Measurements from ENCODE around the gene ATXN1.

Gene ATXN1

DNA sequence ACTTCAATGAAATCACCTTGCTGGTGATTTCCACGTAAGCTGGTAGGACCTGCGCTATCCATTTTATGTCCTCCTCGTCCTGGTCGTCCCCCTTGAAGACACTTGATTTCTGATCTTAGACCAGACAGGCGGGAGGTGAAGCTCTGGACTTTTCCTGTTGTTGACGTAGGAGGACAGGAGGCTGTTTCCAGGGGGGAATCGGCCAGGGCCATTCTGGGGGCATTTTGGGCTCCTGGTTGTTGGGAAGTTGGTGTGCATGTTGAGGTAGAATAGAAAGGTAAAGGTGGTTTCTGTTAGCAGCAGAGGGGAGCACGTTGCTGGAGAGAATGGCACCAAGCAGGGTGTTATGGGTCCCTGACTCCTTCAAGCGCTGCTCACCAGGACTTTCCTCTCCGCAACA is 466.9 kb downstream of the ATXN1 start:
- Mint-ChIP-seq H3K36me3 (no peaks in the 10 kb centered on the region), H3K4me3 (no peak overlapping the region), H3K27ac (no peak overlapping the region), H3K4me1 (no peaks in the 10 kb centered on the region), H3K9me3 (no peaks in the 10 kb centered on the region), H3K27me3 (no peaks in the 10 kb centered on the region)
- no peak for ATAC-seq

DNA sequence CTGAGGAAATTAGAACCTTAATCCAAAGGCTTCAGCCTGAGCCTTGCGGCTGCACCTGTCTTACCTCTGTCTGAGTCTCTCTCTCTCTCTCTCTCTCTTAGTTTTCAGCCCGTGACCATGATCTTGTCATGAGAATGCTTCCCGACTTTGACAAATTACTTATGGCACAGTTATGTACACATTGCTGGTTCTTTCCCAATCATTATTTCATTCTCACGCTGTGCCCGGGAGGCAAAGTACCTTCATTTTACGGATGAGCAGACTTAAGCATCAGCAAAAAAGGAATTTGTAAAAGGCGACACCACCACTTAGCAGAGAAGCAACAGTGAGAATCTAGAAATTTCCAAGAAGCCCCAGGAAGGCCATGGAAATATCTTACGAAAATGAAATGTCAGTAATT is 468.3 kb downstream of the ATXN1 start:
- Mint-ChIP-seq H3K27me3 (no peaks in the 10 kb centered on the region), H3K4me3 (no peak overlapping the region), H3K9me3 (no peaks in the 10 kb centered on the region), H3K27ac (no peak overlapping the region), H3K36me3 (no peaks in the 10 kb centered on the region), H3K4me1 (no peaks in the 10 kb centered on the region)
- no peak for ATAC-seq

DNA sequence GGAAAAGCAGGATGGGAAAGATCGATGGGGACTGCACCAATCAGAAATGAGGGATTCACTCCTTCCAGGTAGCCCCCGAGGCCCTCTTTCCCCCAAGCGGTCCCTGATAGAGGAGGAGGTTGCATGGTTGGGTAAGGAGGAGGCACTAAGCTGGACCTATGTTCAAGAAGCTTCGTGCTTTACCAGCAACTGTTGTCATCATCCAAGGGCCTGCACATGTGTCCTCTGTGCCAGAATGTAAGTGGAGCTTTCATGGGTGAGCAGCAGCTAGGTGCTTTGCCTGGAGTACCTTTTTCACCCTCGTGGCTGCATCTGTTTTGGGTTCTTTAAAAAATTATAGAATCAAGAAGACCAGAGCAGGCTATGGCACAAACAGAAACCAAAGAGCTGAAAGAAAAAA is 468.8 kb downstream of the ATXN1 start:
- no peaks in the 10 kb centered on the region for H3K9me3 Mint-ChIP-seq
- no peak overlapping the region for H3K27ac Mint-ChIP-seq
- no peak for ATAC-seq
- no peaks in the 10 kb centered on the region for H3K4me1 Mint-ChIP-seq
- no peaks in the 10 kb centered on the region for H3K27me3 Mint-ChIP-seq
- no peaks in the 10 kb centered on the region for H3K36me3 Mint-ChIP-seq
- no peak overlapping the region for H3K4me3 Mint-ChIP-seq

DNA sequence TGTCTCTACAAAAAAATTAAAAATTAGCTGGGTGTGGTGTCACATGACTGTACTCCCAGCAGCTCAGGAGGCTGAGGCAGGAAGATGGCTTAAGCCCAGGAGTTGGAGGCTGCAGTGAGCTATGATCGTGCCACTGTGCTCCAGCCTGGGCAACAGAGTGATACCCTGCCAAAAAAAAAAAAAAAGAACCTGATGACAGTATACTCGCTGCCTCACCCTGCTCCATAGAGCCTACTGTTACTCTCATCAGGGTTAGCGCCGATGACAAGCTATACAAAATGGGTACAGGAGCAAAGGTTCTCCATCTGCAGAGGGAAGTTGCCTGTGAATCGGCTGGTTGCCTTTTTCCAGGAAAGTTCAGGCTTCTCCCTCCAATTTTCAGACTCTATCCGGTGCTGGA is 469.5 kb downstream of the ATXN1 start:
- Mint-ChIP-seq H3K27me3 (no peaks in the 10 kb centered on the region), H3K9me3 (no peaks in the 10 kb centered on the region), H3K36me3 (no peaks in the 10 kb centered on the region), H3K27ac (no peak overlapping the region), H3K4me3 (no peak overlapping the region), H3K4me1 (no peaks in the 10 kb centered on the region)
- no peak for ATAC-seq

DNA sequence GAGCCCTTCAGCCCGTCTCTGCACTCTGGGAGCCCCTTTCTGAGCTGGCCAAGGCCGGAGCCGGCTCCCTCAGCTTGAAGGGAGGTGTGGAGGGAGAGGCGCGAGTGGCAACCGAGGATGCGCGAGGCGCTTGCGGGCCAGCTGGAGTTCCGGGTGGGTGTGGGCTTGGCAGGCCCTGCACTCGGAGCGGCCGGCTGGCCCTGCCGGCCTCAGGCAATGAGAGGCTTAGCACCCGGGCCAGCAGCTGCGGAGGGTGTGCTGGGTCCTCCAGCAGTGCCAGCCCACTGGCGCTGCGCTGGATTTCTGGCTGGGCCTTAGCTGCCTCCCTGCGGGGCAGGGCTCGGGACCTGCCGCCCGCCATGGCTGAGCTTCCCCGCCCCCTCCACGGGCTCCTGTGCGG is 473.1 kb downstream of the ATXN1 start:
- Mint-ChIP-seq H3K4me3 (no peak overlapping the region), H3K9me3 (no peaks in the 10 kb centered on the region), H3K27ac (no peak overlapping the region), H3K36me3 (no peaks in the 10 kb centered on the region), H3K4me1 (no peaks in the 10 kb centered on the region), H3K27me3 (peaks cover 19% of the 10 kb centered on the region)
- ATAC-seq = no peak

DNA sequence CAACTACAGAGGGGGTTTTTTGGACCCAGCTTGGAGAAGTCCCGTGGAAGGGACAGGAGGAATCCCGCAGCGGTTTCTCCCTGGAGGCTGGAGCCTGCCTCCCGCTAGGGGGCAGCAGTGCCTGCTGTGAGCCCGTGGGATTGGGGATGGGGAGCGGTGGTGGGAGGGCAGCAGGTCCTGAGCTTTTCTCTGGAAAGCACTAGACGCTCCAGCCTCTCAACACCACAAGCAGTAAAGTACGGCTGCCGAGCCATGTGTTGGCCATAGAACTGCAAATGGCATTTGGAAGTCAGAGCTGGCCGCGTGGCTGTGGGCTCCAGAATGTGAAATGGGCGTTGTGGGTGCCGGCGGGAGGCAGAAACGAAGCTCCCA is 475.1 kb downstream of the ATXN1 start:
- H3K9me3 Mint-ChIP-seq = no peaks in the 10 kb centered on the region
- H3K36me3 Mint-ChIP-seq = no peaks in the 10 kb centered on the region
- no peak overlapping the region for H3K27ac Mint-ChIP-seq
- no peak overlapping the region for H3K4me3 Mint-ChIP-seq
- H3K27me3 Mint-ChIP-seq = peaks cover 27% of the 10 kb centered on the region
- no peak for ATAC-seq
- H3K4me1 Mint-ChIP-seq = no peaks in the 10 kb centered on the region

DNA sequence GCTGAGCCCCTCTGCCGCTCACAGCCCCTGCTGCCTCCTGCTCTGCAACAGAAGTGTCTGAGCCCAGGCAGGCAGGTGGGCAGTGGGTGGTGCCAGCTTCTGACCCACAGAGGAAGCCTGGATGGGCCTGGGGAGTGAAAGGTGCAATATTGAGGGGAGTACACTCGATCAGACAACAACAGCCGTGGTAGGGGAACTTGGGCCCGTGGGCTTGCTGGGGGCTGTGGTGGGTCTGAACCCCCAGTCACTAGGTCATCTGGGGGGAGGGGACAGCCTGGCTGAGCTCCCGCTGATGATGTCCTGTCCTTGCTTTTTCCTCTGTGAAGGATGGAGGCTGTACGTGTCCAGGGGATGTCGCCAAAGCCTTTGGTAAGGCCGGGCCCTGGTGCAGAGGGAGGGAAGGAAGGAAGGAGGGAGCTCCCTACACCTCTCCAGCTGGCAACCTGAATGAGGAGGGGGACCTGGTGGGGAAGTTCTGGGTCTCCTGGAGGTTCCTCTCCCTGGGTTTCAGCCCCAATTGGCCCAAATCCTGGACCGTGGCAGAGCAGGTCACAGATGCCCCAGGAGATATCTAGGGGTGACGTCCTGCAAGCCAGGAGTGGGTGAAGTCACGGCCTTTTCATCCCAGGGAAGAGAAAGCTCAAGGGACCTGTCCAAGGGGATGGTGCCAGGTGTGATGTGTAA is 475.7 kb downstream of the ATXN1 start:
- Mint-ChIP-seq H3K4me1 (no peaks in the 10 kb centered on the region), H3K4me3 (no peak overlapping the region), H3K27ac (no peak overlapping the region), H3K27me3 (peaks cover 27% of the 10 kb centered on the region), H3K9me3 (no peaks in the 10 kb centered on the region), H3K36me3 (no peaks in the 10 kb centered on the region)
- no peak for ATAC-seq

DNA sequence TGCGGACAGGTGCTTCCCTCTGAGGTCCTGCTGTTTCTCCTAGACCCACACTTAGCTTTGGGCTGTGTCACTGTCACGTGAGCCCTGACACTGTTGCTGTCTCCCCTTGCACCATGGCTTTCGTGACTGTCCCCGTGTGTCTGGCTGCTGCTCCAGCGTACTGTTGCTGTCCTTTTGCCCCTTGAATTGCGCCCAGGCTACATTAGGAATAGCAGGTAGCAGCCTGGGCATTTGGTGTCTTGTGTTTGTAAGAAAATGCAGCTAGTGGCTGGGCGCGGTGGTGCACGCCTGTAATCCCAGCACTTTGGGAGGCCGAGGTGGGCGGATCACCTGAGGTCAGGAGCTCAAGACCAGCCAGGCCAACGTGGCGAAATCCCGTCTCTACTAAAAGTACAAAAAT is 476.8 kb downstream of the ATXN1 start:
- Mint-ChIP-seq H3K4me1 (no peaks in the 10 kb centered on the region), H3K27me3 (peaks cover 33% of the 10 kb centered on the region), H3K4me3 (no peak overlapping the region), H3K36me3 (no peaks in the 10 kb centered on the region), H3K9me3 (no peaks in the 10 kb centered on the region), H3K27ac (no peak overlapping the region)
- no peak for ATAC-seq

DNA sequence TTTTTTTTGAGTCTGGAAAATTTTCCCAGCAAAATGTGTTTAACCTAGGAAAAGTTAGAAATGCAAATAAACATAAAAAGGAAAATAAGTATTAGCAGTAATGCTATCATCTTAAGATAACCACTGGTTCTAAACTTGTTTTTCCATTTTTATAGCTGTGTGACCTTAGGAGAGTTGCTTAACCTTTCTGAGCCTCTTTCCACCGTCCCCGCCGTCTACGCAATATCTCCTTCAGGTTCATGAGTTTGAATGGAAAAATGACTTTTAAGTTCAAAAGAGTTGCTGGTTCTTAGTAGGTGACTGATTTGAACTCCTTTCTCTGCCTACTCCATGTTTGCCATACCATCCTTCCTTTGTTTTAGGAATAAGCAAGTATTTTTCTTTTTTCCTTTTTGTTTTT is 478.9 kb downstream of the ATXN1 start:
- H3K9me3 Mint-ChIP-seq = no peaks in the 10 kb centered on the region
- peaks cover 7% of the 10 kb centered on the region for H3K4me1 Mint-ChIP-seq
- no peak overlapping the region for H3K4me3 Mint-ChIP-seq
- H3K27me3 Mint-ChIP-seq = peaks cover 50% of the 10 kb centered on the region
- H3K27ac Mint-ChIP-seq = no peak overlapping the region
- ATAC-seq = no peak
- H3K36me3 Mint-ChIP-seq = no peaks in the 10 kb centered on the region

DNA sequence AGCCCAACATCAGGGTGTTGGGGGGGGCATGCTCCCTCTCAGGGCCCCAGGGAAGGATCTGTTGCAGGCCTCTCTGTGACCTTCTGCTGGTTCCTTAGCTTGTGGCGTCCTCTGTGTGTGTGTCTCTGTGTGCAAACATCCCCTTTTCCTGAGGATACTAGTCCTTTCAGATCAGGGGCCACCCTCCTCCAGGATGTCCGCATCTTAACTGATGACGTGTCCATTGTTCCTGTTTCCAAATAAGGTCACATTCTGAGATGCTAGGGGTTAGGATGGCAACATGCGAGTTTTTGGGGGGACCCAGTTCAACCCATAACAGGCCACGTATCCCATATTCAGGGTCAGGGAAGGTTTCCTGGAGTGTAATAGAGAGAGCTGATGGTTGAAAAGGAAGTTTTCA is 482.0 kb downstream of the ATXN1 start:
- Mint-ChIP-seq H3K27ac (no peak overlapping the region), H3K36me3 (no peaks in the 10 kb centered on the region), H3K9me3 (no peaks in the 10 kb centered on the region), H3K4me3 (no peak overlapping the region), H3K27me3 (peaks cover 43% of the 10 kb centered on the region), H3K4me1 (peaks cover 12% of the 10 kb centered on the region)
- no peak for ATAC-seq

DNA sequence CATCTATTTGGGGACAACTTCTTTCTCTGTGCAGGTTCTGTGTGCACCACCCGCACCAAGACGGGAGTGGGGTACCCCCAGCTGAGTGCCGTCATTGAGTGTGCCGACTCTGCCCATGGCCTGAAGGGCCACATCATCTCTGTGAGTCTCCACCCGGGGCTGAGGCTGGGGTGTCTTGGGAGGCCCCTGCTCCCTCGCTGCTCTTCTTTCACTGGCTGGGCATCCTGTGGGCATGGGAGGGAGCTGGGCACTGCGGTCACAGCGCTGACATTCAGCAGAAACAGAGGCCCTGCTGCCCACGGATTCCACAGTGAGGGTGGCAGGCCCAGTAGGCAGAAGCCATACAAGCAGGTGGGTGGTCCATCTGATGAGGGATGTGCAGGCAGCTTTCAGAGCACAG is 482.5 kb downstream of the ATXN1 start:
- ATAC-seq = no peak
- no peak overlapping the region for H3K4me3 Mint-ChIP-seq
- H3K27me3 Mint-ChIP-seq = peaks cover 41% of the 10 kb centered on the region
- no peaks in the 10 kb centered on the region for H3K36me3 Mint-ChIP-seq
- peaks cover 15% of the 10 kb centered on the region for H3K4me1 Mint-ChIP-seq
- no peak overlapping the region for H3K27ac Mint-ChIP-seq
- no peaks in the 10 kb centered on the region for H3K9me3 Mint-ChIP-seq

DNA sequence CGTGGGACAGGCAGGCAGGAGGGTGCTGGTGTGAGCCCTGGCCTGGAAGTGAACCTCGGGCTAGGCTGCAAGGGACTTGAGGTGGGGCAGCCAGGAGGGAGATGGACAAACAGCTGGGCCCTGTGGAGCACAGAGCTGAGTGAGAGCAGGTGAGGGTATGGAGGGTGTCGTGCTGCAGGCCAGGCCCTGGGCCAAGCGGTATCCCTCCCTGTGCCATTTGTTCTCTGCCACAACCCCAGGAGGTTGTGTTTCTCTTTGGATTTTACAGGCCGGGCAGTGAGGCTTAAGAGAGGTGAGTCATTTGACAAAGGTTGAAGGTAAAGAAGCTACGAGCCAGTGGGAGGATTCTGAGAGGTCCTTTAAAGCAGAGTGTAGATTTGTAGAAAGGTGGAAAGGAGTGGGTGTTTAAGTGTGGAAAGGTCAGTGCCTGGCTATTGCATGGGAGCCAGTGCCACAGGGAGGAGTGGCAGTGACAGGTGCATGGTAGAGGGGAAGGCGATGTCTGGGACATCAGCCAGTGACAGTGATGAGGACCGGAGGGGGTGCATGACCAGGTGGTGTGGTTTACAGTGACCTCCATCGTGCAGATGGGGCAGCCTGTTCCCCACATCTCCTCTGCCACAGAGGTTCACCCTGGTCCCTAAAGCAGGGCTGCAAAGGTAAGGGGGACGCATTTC is 483.1 kb downstream of the ATXN1 start:
- Mint-ChIP-seq H3K27me3 (peaks cover 41% of the 10 kb centered on the region), H3K4me1 (peaks cover 15% of the 10 kb centered on the region), H3K27ac (no peak overlapping the region), H3K4me3 (no peak overlapping the region), H3K9me3 (no peaks in the 10 kb centered on the region), H3K36me3 (no peaks in the 10 kb centered on the region)
- no peak for ATAC-seq

DNA sequence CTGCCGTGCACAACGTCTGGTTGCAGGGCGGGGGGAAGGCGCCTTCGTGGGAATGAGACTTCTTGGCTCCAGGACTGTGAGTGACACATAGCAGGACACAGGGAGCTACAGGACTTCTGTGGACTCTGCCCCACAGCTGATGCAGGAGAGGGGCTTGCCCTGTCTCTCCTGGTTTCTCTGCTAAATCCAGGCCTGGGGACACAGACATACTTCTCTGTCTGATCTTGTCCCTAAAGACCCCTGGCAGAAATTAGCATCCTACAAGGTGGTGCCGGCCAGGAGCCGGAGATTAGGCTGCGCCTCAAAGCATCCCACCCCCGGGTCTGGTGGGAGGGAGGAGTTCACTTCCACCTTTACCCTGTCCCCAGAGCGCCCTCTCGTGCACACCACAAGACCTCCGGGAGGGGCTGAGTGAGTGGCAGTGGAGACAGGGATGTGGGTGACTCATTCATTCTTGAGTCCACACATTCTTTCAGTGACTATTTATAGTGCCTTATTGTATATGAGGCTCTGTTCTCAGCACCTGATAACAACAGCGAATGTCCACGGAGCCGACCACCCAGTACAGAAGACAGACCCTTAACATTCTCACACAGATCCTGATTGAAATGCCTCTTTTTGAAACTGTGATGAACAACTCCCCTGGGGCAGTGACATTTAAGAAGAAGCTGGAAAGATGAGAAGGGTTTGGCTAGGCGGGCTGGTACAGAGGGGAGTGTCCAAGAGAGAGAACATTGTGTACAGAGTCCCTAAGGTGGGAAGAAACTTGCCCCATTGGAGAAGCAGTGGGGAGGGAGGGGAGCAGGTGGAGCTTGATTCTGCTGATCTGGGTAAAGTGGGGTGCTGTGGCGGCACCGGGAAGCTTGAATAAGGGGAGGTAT is 483.9 kb downstream of the ATXN1 start:
- peaks cover 36% of the 10 kb centered on the region for H3K27me3 Mint-ChIP-seq
- H3K4me3 Mint-ChIP-seq = no peak overlapping the region

DNA sequence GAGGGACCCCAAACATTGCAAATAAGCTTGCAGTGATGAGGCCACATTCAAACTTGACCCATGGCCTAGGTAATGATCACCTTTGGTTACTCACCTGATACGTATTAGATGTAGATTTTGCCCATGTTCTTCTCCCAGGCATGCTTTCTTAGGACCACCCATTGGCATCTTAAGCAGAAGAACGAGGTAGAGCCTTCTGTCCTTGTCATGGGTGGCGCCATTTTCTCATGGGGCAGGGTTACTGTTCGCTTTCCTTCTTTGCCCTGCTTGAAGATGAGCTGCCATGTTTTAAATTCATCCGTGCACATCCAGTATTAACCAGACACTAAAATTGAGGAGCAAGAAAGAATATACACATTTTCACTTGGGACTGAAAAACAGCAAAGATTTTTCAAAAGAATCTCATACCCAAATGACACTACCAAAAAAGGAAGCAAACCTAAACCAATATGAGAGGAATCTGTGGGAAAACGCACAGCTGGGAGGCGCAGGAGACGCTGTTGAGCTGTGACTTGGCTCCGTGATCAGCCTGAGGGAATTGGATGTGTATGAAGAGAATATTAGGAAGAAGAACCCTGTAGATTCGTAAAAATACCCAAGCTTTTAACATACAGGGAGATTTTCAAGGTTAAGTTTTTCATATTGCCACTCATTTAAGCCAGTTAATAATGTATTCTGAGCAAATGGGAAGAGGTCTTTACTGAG is 486.2 kb downstream of the ATXN1 start:
- no peaks in the 10 kb centered on the region for H3K9me3 Mint-ChIP-seq
- H3K27me3 Mint-ChIP-seq = peaks cover 35% of the 10 kb centered on the region
- H3K4me1 Mint-ChIP-seq = peaks cover 15% of the 10 kb centered on the region
- ATAC-seq = no peak
- H3K4me3 Mint-ChIP-seq = no peak overlapping the region
- H3K36me3 Mint-ChIP-seq = no peaks in the 10 kb centered on the region
- no peak overlapping the region for H3K27ac Mint-ChIP-seq

More for the DNA sequence above, 483.9 kb downstream of the ATXN1 start:
- H3K27ac Mint-ChIP-seq = no peak overlapping the region
- H3K4me1 Mint-ChIP-seq = peaks cover 15% of the 10 kb centered on the region
- H3K36me3 Mint-ChIP-seq = no peaks in the 10 kb centered on the region
- no peaks in the 10 kb centered on the region for H3K9me3 Mint-ChIP-seq
- peak; percentile 51 for ATAC-seq

DNA sequence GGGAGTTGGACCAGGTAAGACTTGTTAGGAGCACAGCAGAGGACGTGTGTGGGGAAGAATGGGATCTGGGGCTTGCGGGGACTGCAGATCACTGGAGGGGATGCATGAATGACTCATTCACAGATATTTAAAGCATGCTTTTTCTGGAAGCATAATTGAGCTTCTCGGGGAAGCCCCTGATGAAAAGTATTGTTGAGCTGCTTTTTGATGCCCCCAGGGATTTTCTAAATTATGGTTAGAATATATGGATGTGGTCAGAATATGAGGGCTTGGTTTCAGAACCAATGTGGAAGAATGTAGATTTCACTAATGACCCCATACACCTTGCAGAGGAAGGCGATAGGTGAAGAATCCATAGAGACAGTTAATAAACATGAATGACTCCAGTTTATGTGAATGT is 486.8 kb downstream of the ATXN1 start:
- H3K36me3 Mint-ChIP-seq = no peaks in the 10 kb centered on the region
- peaks cover 35% of the 10 kb centered on the region for H3K27me3 Mint-ChIP-seq
- H3K4me3 Mint-ChIP-seq = no peak overlapping the region
- ATAC-seq = no peak
- peaks cover 15% of the 10 kb centered on the region for H3K4me1 Mint-ChIP-seq
- H3K9me3 Mint-ChIP-seq = no peaks in the 10 kb centered on the region
- H3K27ac Mint-ChIP-seq = no peak overlapping the region
